H9 (cell line): Measurements from ENCODE around the gene SETD3. TPM values are rescaled to one million over a fixed set of nuclear protein-coding genes. Genes with fewer than 3 reads are reported as not detected.
A peak's percentile ranks its signal among the peaks of the same experiment; 100 is the strongest.

Experiments used
- DNase-seq: peaks from one replicate; pipeline ENCODE4 v3.0.0-alpha.2; 2017
- H2AFZ ChIP-seq: one replicate; pipeline ENCODE4 v1.6.1; 2013; ENCODE audit warnings: mild to moderate bottlenecking, low read length, control low read depth, moderate library complexity
- H2AK5ac ChIP-seq: 2 replicates; pipeline ENCODE4 v1.6.1; 2013; ENCODE audit warnings: low read length, control low read depth, mixed read lengths; ENCODE audit not compliant: insufficient read length
- H2BK120ac ChIP-seq: one replicate; pipeline ENCODE4 v1.6.1; 2013; ENCODE audit warnings: low read depth, mild to moderate bottlenecking, low read length, control low read depth, inconsistent platforms; ENCODE audit not compliant: poor library complexity, severe bottlenecking
- H2BK12ac ChIP-seq: 2 replicates; pipeline ENCODE4 v1.6.1; 2013; ENCODE audit warnings: low read length, control low read depth, mixed read lengths, low read depth; ENCODE audit not compliant: insufficient read length
- H2BK15ac ChIP-seq: 2 replicates; pipeline ENCODE4 v1.6.1; 2013; ENCODE audit warnings: low read depth, low read length, control low read depth
- H2BK20ac ChIP-seq: one replicate; pipeline ENCODE4 v1.6.1; 2013; ENCODE audit warnings: low read depth, mild to moderate bottlenecking, low read length, control low read depth, inconsistent platforms; ENCODE audit not compliant: poor library complexity, severe bottlenecking
- H2BK5ac ChIP-seq: 2 replicates; pipeline ENCODE4 v1.6.1; 2013; ENCODE audit warnings: low read length, control low read depth, mixed read lengths; ENCODE audit not compliant: insufficient read length
- H3K14ac ChIP-seq: 2 replicates; pipeline ENCODE4 v1.6.1; 2013; ENCODE audit warnings: low read length, control low read depth; ENCODE audit not compliant: insufficient read depth
- H3K18ac ChIP-seq: 2 replicates; pipeline ENCODE4 v1.6.1; 2013; ENCODE audit warnings: low read depth, mild to moderate bottlenecking, mixed read lengths, low read length, control low read depth; ENCODE audit not compliant: insufficient read length
- H3K23ac ChIP-seq: 2 replicates; pipeline ENCODE4 v1.6.1; 2013; ENCODE audit warnings: low read length, control low read depth, mixed read lengths, low read depth; ENCODE audit not compliant: insufficient read length
- H3K23me2 ChIP-seq: 2 replicates; pipeline ENCODE4 v1.6.1; 2013; ENCODE audit warnings: low read depth, mild to moderate bottlenecking, mixed read lengths, low read length, control low read depth; ENCODE audit not compliant: insufficient read length, poor library complexity, severe bottlenecking
- H3K27ac ChIP-seq: 2 replicates; pipeline ENCODE4 v1.5.1; 2013; ENCODE audit warnings: low read length, control low read depth, mixed read lengths, low read depth; ENCODE audit not compliant: insufficient read length
- H3K27me3 ChIP-seq: 2 replicates; pipeline ENCODE4 v1.6.1; 2013; ENCODE audit warnings: low read length, control low read depth, inconsistent platforms; ENCODE audit not compliant: insufficient read depth
- H3K4ac ChIP-seq: 2 replicates; pipeline ENCODE4 v1.6.1; 2013; ENCODE audit warnings: low read depth, mild to moderate bottlenecking, control low read depth, inconsistent platforms, low read length, moderate library complexity
- H3K4me1 ChIP-seq: 2 replicates; pipeline ENCODE4 v1.6.1; 2013; ENCODE audit warnings: low read length, control low read depth, inconsistent platforms; ENCODE audit not compliant: insufficient read depth
- H3K4me2 ChIP-seq: 2 replicates; pipeline ENCODE4 v1.6.1; 2013; ENCODE audit warnings: low read length, control low read depth, mixed read lengths; ENCODE audit not compliant: insufficient read length, insufficient read depth
- H3K56ac ChIP-seq: 2 replicates; pipeline ENCODE4 v1.6.1; 2013; ENCODE audit warnings: low read depth, mild to moderate bottlenecking, mixed read lengths, low read length, control low read depth; ENCODE audit not compliant: insufficient read length
- H3K79me1 ChIP-seq: 2 replicates; pipeline ENCODE4 v1.6.1; 2013; ENCODE audit warnings: low read depth, mild to moderate bottlenecking, moderate library complexity, low read length, control low read depth, inconsistent platforms; ENCODE audit not compliant: insufficient read depth, poor library complexity, severe bottlenecking
- H3K79me2 ChIP-seq: 2 replicates; pipeline ENCODE4 v1.6.1; 2013; ENCODE audit warnings: low read length, control low read depth, inconsistent platforms; ENCODE audit not compliant: insufficient read depth
- H3K9ac ChIP-seq: 2 replicates; pipeline ENCODE4 v1.6.1; 2013; ENCODE audit warnings: low read length, control low read depth, mixed read lengths; ENCODE audit not compliant: insufficient read length; ENCODE audit errors: extremely low read depth
- H3K9me3 ChIP-seq: one replicate; pipeline ENCODE4 v1.6.1; 2013; ENCODE audit warnings: low read depth, low read length, inconsistent platforms; ENCODE audit not compliant: control insufficient read depth
- H3T11ph ChIP-seq: one replicate; pipeline ENCODE4 v1.6.1; 2013; ENCODE audit warnings: mild to moderate bottlenecking, low read length, control low read depth, inconsistent platforms
- H4K20me1 ChIP-seq: one replicate; pipeline ENCODE4 v1.6.1; 2013; ENCODE audit not compliant: control insufficient read depth, insufficient read length, insufficient read depth
- H4K5ac ChIP-seq: 2 replicates; pipeline ENCODE4 v1.6.1; 2013; ENCODE audit warnings: low read depth, mild to moderate bottlenecking, mixed read lengths, low read length, control low read depth; ENCODE audit not compliant: insufficient read length
- H4K8ac ChIP-seq: replicated peaks from 2 replicates; pipeline ENCODE4 v1.6.1; 2013; ENCODE audit warnings: low read length, control low read depth, mixed read lengths, low read depth; ENCODE audit not compliant: insufficient read length
- H4K91ac ChIP-seq: 2 replicates; pipeline ENCODE4 v1.6.1; 2013; ENCODE audit warnings: low read depth, mild to moderate bottlenecking, moderate library complexity, mixed read lengths, low read length, control low read depth; ENCODE audit not compliant: insufficient read length
- H3K27ac Mint-ChIP-seq, 3 experiments: 2 replicates in 2 of 3; 3 replicates in 1 of 3; pipeline ENCODE4 v1.8.0; 2020 to 2021; ENCODE audit warnings: mixed read lengths in 3 of 3, mild to moderate bottlenecking in 1 of 3, moderate library complexity in 1 of 3
- H3K27me3 Mint-ChIP-seq: 2 replicates; pipeline ENCODE4 v1.8.0; 2021; ENCODE audit warnings: low read depth, mild to moderate bottlenecking, moderate library complexity, mixed read lengths
- H3K36me3 Mint-ChIP-seq, 3 experiments: 2 replicates in 2 of 3; 3 replicates in 1 of 3; pipeline ENCODE4 v1.8.0; 2020 to 2021; ENCODE audit warnings: low read depth in 3 of 3, mixed read lengths in 3 of 3; ENCODE audit not compliant: insufficient read depth in 1 of 3
- H3K4me1 Mint-ChIP-seq, 2 experiments: 2 replicates each; pipeline ENCODE4 v1.8.0; 2020; ENCODE audit warnings: mixed read lengths in 2 of 2
- H3K4me3 Mint-ChIP-seq, 2 experiments: 2 replicates in 1 of 2; 3 replicates in 1 of 2; pipeline ENCODE4 v1.8.0; 2020 to 2021; ENCODE audit warnings: mild to moderate bottlenecking in 2 of 2, mixed read lengths in 2 of 2, moderate library complexity in 1 of 2
- H3K9me3 Mint-ChIP-seq, 2 experiments: 2 replicates in 1 of 2; 3 replicates in 1 of 2; pipeline ENCODE4 v1.8.0; 2020; ENCODE audit warnings: mild to moderate bottlenecking in 2 of 2, mixed read lengths in 2 of 2, moderate library complexity in 1 of 2
- CTCF ChIP-seq: fragments of 200-600 bp; sonication (generic); conservative IDR thresholded peaks from 3 replicates; pipeline ENCODE4 v1.8.0; 2021; ENCODE audit warnings: antibody characterized with exemption, mild to moderate bottlenecking
- WGBS: extraction: QIAGEN DNeasy Blood & Tissue Kit; methylation state at CpG from one replicate; pipeline ENCODE4 v1.1.7; 2013; ENCODE audit warnings: missing lambda C conversion rate, low lambda C conversion rate, mixed read lengths; ENCODE audit not compliant: insufficient read length; ENCODE audit errors: extremely low coverage; 5-methylcytosine and 5-hydroxymethylcytosine counted together
- total RNA-seq: library from RNA; stranded (reverse); gene quantifications from 2 replicates; pipeline ENCODE4 v1.2.1, GENCODE V29; 2021

SETD3 gene
- total RNA-seq, 1 experiment from 2014 or later = 56.7 TPM

- Histone ChIP-seq H4K91ac (no peak overlapping the region), H3K56ac (no peak overlapping the region), H2BK20ac (no peak overlapping the region), H2BK12ac (no peak overlapping the region), H3K14ac (no peak overlapping the region), H3K79me2 (no peaks in the 10 kb centered on the region), H3K23me2 (no peaks in the 10 kb centered on the region), H3T11ph (no peak overlapping the region), H4K20me1 (no peaks in the 10 kb centered on the region), H3K4ac (no peak overlapping the region), H3K4me2 (no peak overlapping the region), H2BK120ac (no peak overlapping the region), H4K8ac (no peak overlapping the region), H3K23ac (no peak overlapping the region), H3K27ac (no peak overlapping the region), H2AK5ac (no peak overlapping the region), H2BK15ac (no peak overlapping the region), H2BK5ac (no peak overlapping the region), H3K27me3 (no peaks in the 10 kb centered on the region; the same call in 1 of the 2 replicates), H3K79me1 (no peaks in the 10 kb centered on the region), H2AFZ (peak overlapping the region; percentile 6), H4K5ac (no peak overlapping the region), H3K9ac (no peak overlapping the region), H3K9me3 (no peaks in the 10 kb centered on the region), H3K18ac (no peak overlapping the region), H3K4me1 (peaks cover 5% of the 10 kb centered on the region; the same call in 1 of the 2 replicates)
- H3K27ac Mint-ChIP-seq = no peak overlapping the region
- DNase-seq = no peak
- WGBS = no CpG with 5 or more reads among the region's 20 CpGs
- peaks cover 23 to 25% of the 10 kb centered on the region in 2 experiments for H3K4me1 Mint-ChIP-seq
- H3K9me3 Mint-ChIP-seq = peaks cover 0 to 5% of the 10 kb centered on the region in 2 experiments
- H3K27me3 Mint-ChIP-seq = peaks cover 2% of the 10 kb centered on the region
- H3K36me3 Mint-ChIP-seq = peaks cover 0 to 6% (median 2%) of the 10 kb centered on the region in 3 experiments; a peak in 5 of 7 replicates
- TF ChIP-seq CTCF = no peak
- H3K4me3 Mint-ChIP-seq = no peak overlapping the region
Observed at GRCh38 chr14:99384450-99385417, 95.9 kb downstream of the SETD3 start.
